NB4 (cell line): ENCODE measurements around the gene ARHGAP15.

Source experiments
- DNase-seq: peaks from one replicate; pipeline ENCODE4 v3.0.0; 2010; ENCODE audit warnings: low read depth
- H3K4me3 ChIP-seq: one replicate; pipeline ENCODE4 v1.5.1; 2011; ENCODE audit warnings: mild to moderate bottlenecking, low read depth, low read length, moderate library complexity
- CTCF ChIP-seq: IDR thresholded peaks from one replicate; pipeline ENCODE4 v1.5.1; 2012; ENCODE audit warnings: low read depth, low read length
- MAX ChIP-seq: IDR thresholded peaks from 2 replicates; pipeline ENCODE4 v1.6.1; 2011; ENCODE audit warnings: low read depth, low read length
- MYC ChIP-seq: IDR thresholded peaks from 2 replicates; pipeline ENCODE4 v1.6.1; 2011; ENCODE audit warnings: low read depth, low read length
- POLR2A ChIP-seq: IDR thresholded peaks from 2 replicates; pipeline ENCODE4 v1.6.1; 2011; ENCODE audit warnings: mild to moderate bottlenecking; ENCODE audit not compliant: insufficient read length; ENCODE audit errors: extremely low read depth

Gene ARHGAP15

GRCh38 chr2:143261986-143262385, 132.8 kb downstream of the ARHGAP15 start:
- no peak for TF ChIP-seq POLR2A
- TF ChIP-seq MAX, result no peak
- TF ChIP-seq MYC, result no peak
- no peak for TF ChIP-seq CTCF
- DNase-seq, result peak; percentile 77
- no peak overlapping the region for H3K4me3 ChIP-seq

- TF ChIP-seq CTCF, result no peak
- no peak overlapping the region for H3K4me3 ChIP-seq
- DNase-seq, result no peak
These were observed 133.2 kb downstream of the ARHGAP15 start for GRCh38 chr2:143262389-143262788.

GRCh38 chr2:143263066-143263625, 133.9 kb downstream of the ARHGAP15 start:
- DNase-seq, result no peak
- TF ChIP-seq CTCF (no peak), MYC (no peak), MAX (no peak), POLR2A (no peak)
- H3K4me3 ChIP-seq, result no peak overlapping the region

- no peak for DNase-seq
- TF ChIP-seq MYC, result no peak
- TF ChIP-seq POLR2A, result no peak
- no peak for TF ChIP-seq CTCF
- no peak for TF ChIP-seq MAX
- H3K4me3 ChIP-seq, result no peak overlapping the region
These were observed 135.6 kb downstream of the ARHGAP15 start for GRCh38 chr2:143264851-143265250.

- TF ChIP-seq POLR2A (no peak), CTCF (no peak), MAX (no peak), MYC (no peak)
- no peak overlapping the region for H3K4me3 ChIP-seq
- DNase-seq, result no peak
These were observed 150.5 kb downstream of the ARHGAP15 start for GRCh38 chr2:143279672-143280071.
